GM12874 (cell line): ENCODE results near the gene ATP6V1G3.

ENCODE experiments used
- CTCF ChIP-seq: IDR thresholded peaks from 2 replicates; pipeline ENCODE4 v1.5.1; 2011; ENCODE audit warnings: low read depth, mild to moderate bottlenecking, control low read depth, low read length, moderate library complexity; ENCODE audit not compliant: insufficient read depth

Gene ATP6V1G3

GRCh38 chr1:198542632-198543031 is 2.2 kb upstream of the ATP6V1G3 start:
- TF ChIP-seq CTCF: no peak

GRCh38 chr1:198541737-198542136 is 1.3 kb upstream of the ATP6V1G3 start:
- TF ChIP-seq CTCF: no peak

- TF ChIP-seq CTCF: no peak
These were observed 1.7 kb downstream of the ATP6V1G3 start for GRCh38 chr1:198538579-198539364.

GRCh38 chr1:198535631-198536030 is 4.8 kb downstream of the ATP6V1G3 start:
- no peak for TF ChIP-seq CTCF

GRCh38 chr1:198534548-198535418 is 5.7 kb downstream of the ATP6V1G3 start:
- no peak for TF ChIP-seq CTCF

- TF ChIP-seq CTCF: no peak
These were observed 8.6 kb downstream of the ATP6V1G3 start for GRCh38 chr1:198531891-198532290.

GRCh38 chr1:198530953-198531352 is 9.5 kb downstream of the ATP6V1G3 start:
- TF ChIP-seq CTCF: no peak
